Measurements from ENCODE around the gene UBE2O.

GRCh38 chr17:76437467-76438402 lies 15.2 kb downstream of the UBE2O start:
- no peak for TF ChIP-seq RARB (CRISPR knock-in tag; IDR thresholded peaks at IDR 0.05)
- no peak for TF ChIP-seq ARNTL (CRISPR knock-in tag; IDR thresholded peaks at IDR 0.05; ENCODE audit: borderline replicate concordance, low read depth)
- no peak for TF ChIP-seq PATZ1 (CRISPR knock-in tag; IDR thresholded peaks at IDR 0.05; ENCODE audit: borderline replicate concordance)
